Effector memory CD4-positive, alpha-beta T cell (primary cell): ENCODE results near the gene PTPRZ1.

ENCODE experiments used
- DNase-seq, 3 donors: peaks; one replicate each; pipeline ENCODE4 v3.0.0-alpha.2; 2020
- H3K27ac ChIP-seq: 2 replicates; pipeline ENCODE4 v1.7.0; 2013; ENCODE audit warnings: mild to moderate bottlenecking, low read length, moderate library complexity; ENCODE audit not compliant: insufficient read depth, poor library complexity, severe bottlenecking
- H3K27me3 ChIP-seq: replicated peaks from 2 replicates; pipeline ENCODE4 v1.7.0; 2013; ENCODE audit warnings: mild to moderate bottlenecking, low read length; ENCODE audit not compliant: insufficient read depth, control insufficient read depth, poor library complexity, severe bottlenecking
- H3K36me3 ChIP-seq: 2 replicates; pipeline ENCODE4 v1.7.0; 2013; ENCODE audit warnings: mild to moderate bottlenecking, low read length, moderate library complexity; ENCODE audit not compliant: control insufficient read depth, insufficient read depth
- H3K4me1 ChIP-seq: 2 replicates; pipeline ENCODE4 v1.7.0; 2013; ENCODE audit warnings: low read length, mild to moderate bottlenecking; ENCODE audit not compliant: control insufficient read depth, insufficient read depth, poor library complexity, severe bottlenecking
- H3K4me3 ChIP-seq: 2 replicates; pipeline ENCODE4 v1.7.0; 2013; ENCODE audit warnings: low read length, low read depth, mild to moderate bottlenecking; ENCODE audit not compliant: insufficient read depth, poor library complexity, severe bottlenecking
- H3K9me3 ChIP-seq: 2 replicates; pipeline ENCODE4 v1.7.0; 2013; ENCODE audit warnings: mild to moderate bottlenecking, low read length, moderate library complexity; ENCODE audit not compliant: control insufficient read depth

The PTPRZ1 gene

GRCh38 chr7:121992068-121992467 is 119.1 kb downstream of the PTPRZ1 start:
- H3K36me3 ChIP-seq = no peaks in the 10 kb centered on the region
- H3K9me3 ChIP-seq = no peaks in the 10 kb centered on the region
- no peaks in the 10 kb centered on the region for H3K4me1 ChIP-seq
- DNase-seq = no peak
- no peak overlapping the region for H3K4me3 ChIP-seq
- no peaks in the 10 kb centered on the region for H3K27me3 ChIP-seq
- no peak overlapping the region for H3K27ac ChIP-seq

GRCh38 chr7:121994625-121995410 is 121.9 kb downstream of the PTPRZ1 start:
- no peaks in the 10 kb centered on the region for H3K36me3 ChIP-seq
- no peaks in the 10 kb centered on the region for H3K9me3 ChIP-seq
- H3K27ac ChIP-seq = no peak overlapping the region
- no peak for DNase-seq
- no peaks in the 10 kb centered on the region for H3K27me3 ChIP-seq
- no peaks in the 10 kb centered on the region for H3K4me1 ChIP-seq
- H3K4me3 ChIP-seq = no peak overlapping the region

DNA sequence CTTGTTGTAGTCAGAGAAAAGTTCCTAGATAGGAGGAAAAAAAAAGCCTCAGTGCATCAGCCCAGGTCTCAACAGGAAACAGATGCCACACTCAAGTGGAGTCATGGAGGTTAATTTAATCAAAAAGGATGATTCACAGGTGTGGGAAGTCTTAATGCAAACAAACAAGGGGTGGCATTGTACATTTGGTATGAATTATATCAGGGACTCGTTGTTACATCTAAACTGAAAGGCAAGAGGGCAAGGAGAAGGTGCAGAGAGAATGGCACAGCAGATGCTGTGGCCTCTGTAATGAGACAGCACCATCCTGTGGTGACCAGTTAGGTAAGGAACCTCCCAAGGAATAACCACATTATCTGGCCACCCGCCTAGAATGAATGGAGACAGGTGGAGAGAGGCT is 133.7 kb downstream of the PTPRZ1 start:
- Histone ChIP-seq H3K4me3 (no peak overlapping the region), H3K27ac (no peak overlapping the region), H3K36me3 (no peaks in the 10 kb centered on the region), H3K4me1 (no peaks in the 10 kb centered on the region), H3K27me3 (no peaks in the 10 kb centered on the region), H3K9me3 (no peaks in the 10 kb centered on the region)
- DNase-seq = no peak

DNA sequence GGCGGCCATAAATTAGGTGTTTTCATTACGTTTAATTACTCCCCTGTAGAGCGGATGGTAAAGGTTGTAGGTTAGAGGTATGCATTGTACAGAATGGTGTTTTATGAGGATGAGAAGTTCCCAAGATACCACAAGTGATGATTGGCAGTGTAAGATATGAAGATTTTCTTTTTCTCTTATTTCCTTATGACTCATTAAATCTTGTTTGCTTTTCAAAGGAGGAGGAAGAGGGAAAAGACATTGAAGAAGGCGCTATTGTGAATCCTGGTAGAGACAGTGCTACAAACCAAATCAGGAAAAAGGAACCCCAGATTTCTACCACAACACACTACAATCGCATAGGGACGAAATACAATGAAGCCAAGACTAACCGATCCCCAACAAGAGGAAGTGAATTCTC is 137.2 kb downstream of the PTPRZ1 start:
- Histone ChIP-seq H3K27ac (no peak overlapping the region), H3K4me1 (no peaks in the 10 kb centered on the region), H3K36me3 (no peaks in the 10 kb centered on the region), H3K27me3 (no peaks in the 10 kb centered on the region), H3K4me3 (no peak overlapping the region), H3K9me3 (no peaks in the 10 kb centered on the region)
- no peak for DNase-seq

DNA sequence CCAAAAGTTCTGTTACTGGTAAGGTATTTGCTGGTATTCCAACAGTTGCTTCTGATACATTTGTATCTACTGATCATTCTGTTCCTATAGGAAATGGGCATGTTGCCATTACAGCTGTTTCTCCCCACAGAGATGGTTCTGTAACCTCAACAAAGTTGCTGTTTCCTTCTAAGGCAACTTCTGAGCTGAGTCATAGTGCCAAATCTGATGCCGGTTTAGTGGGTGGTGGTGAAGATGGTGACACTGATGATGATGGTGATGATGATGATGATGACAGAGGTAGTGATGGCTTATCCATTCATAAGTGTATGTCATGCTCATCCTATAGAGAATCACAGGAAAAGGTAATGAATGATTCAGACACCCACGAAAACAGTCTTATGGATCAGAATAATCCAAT is 140.1 kb downstream of the PTPRZ1 start:
- DNase-seq = no peak
- H3K27me3 ChIP-seq = no peaks in the 10 kb centered on the region
- H3K27ac ChIP-seq = no peak overlapping the region
- no peaks in the 10 kb centered on the region for H3K9me3 ChIP-seq
- no peaks in the 10 kb centered on the region for H3K4me1 ChIP-seq
- H3K36me3 ChIP-seq = no peaks in the 10 kb centered on the region
- H3K4me3 ChIP-seq = no peak overlapping the region

DNA sequence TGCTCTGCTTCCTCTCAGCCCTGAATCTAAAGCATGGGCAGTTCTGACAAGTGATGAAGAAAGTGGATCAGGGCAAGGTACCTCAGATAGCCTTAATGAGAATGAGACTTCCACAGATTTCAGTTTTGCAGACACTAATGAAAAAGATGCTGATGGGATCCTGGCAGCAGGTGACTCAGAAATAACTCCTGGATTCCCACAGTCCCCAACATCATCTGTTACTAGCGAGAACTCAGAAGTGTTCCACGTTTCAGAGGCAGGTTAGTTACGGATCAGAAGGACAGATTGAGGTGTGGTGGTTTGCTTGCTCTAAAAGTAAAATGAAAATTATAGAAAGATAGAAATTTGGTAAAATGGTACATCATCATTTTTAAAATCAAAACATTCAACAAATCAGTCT is 140.7 kb downstream of the PTPRZ1 start:
- no peaks in the 10 kb centered on the region for H3K9me3 ChIP-seq
- H3K27me3 ChIP-seq = no peaks in the 10 kb centered on the region
- no peaks in the 10 kb centered on the region for H3K4me1 ChIP-seq
- H3K4me3 ChIP-seq = no peak overlapping the region
- no peak for DNase-seq
- no peak overlapping the region for H3K27ac ChIP-seq
- no peaks in the 10 kb centered on the region for H3K36me3 ChIP-seq

DNA sequence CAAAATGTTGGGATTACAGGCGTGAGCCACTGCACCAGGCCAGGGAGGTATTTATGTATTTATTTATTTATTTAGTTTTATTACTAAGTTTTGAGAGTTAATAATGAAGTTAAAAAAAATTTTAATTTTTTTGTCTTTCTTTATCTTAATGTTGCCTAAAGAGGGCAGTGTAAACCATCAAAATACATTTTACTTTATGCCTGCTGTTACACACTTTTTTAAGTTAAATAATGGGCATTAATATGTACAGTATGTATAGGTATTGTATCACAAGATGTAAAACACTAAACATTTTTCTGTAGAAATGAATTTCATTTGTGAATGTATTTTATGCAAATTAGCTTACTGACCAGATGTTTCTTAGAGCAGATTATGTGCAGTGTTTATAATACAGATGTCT is 141.7 kb downstream of the PTPRZ1 start:
- Histone ChIP-seq H3K4me1 (no peaks in the 10 kb centered on the region), H3K27me3 (no peaks in the 10 kb centered on the region), H3K9me3 (no peaks in the 10 kb centered on the region), H3K27ac (no peak overlapping the region), H3K36me3 (no peaks in the 10 kb centered on the region), H3K4me3 (no peak overlapping the region)
- no peak for DNase-seq

DNA sequence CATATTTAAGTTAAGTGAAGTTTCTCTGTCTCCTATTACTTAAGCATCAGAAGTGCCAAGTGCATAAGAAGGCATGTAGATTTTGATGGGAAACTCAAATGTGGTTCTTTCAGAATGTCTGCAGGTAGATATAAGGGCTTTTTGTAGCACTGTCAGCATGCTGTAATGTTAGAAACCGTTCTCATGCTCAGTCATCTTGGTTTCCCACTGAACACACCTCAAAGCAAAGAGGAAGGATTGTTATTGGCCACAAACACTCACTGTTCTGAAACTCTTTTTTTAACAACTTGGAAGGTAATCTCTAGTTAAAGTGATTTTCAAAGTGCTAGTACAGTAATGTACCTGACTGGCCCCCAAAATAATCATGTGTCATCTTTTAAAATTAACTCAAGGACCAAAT is 145.1 kb downstream of the PTPRZ1 start:
- H3K27ac ChIP-seq = no peak overlapping the region
- no peak overlapping the region for H3K4me3 ChIP-seq
- H3K27me3 ChIP-seq = no peaks in the 10 kb centered on the region
- DNase-seq = no peak
- H3K4me1 ChIP-seq = no peaks in the 10 kb centered on the region
- no peaks in the 10 kb centered on the region for H3K9me3 ChIP-seq
- H3K36me3 ChIP-seq = no peaks in the 10 kb centered on the region

DNA sequence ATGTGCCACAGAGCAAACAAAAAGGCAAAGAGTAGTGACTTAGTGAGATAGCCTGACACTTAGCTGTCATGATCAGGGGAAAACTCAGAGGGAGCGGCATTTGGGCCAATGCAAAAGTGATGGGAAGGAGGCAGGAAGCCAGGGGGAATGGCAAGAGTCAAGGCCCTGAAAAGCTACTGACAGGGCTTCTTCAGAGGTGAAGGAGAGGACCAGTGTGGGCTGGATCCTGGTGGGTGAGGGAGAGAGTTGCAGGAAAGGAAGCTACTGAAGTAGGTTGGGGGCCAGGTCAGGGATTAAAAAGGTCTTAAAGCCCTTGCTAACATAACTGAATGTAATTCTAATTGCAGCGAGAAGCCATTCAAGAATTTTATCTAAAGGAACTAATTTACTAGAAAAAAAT is 154.1 kb downstream of the PTPRZ1 start:
- no peak overlapping the region for H3K27ac ChIP-seq
- no peak for DNase-seq

GRCh38 chr7:122033641-122034040 is 160.7 kb downstream of the PTPRZ1 start:
- H3K4me1 ChIP-seq = no peaks in the 10 kb centered on the region
- H3K9me3 ChIP-seq = no peaks in the 10 kb centered on the region
- no peak overlapping the region for H3K27ac ChIP-seq
- H3K27me3 ChIP-seq = no peaks in the 10 kb centered on the region
- H3K36me3 ChIP-seq = no peaks in the 10 kb centered on the region
- H3K4me3 ChIP-seq = no peak overlapping the region
- no peak for DNase-seq

More for the DNA sequence above, 154.1 kb downstream of the PTPRZ1 start:
- Histone ChIP-seq H3K36me3 (no peaks in the 10 kb centered on the region), H3K4me1 (no peaks in the 10 kb centered on the region), H3K4me3 (no peak overlapping the region), H3K27me3 (no peaks in the 10 kb centered on the region), H3K9me3 (no peaks in the 10 kb centered on the region)
